Mesenchymal stem cell (in vitro differentiated cells and primary cell): Measurements from ENCODE around the gene ZNF511.

ENCODE experiments used
- DNase-seq: peaks from one replicate; pipeline ENCODE4 v3.0.0-alpha.2; 2013
- H2AFZ ChIP-seq: one replicate; pipeline ENCODE4 v1.6.1; 2013; ENCODE audit warnings: low read depth, mild to moderate bottlenecking, control low read depth, inconsistent platforms, low read length, moderate library complexity
- H2AK5ac ChIP-seq: 2 replicates; pipeline ENCODE4 v1.6.1; 2013; ENCODE audit warnings: low read length, moderate library complexity, mild to moderate bottlenecking, inconsistent platforms; ENCODE audit not compliant: severe bottlenecking
- H2BK120ac ChIP-seq: one replicate; pipeline ENCODE4 v1.6.1; 2013; ENCODE audit warnings: low read depth, mild to moderate bottlenecking, inconsistent platforms, low read length, moderate library complexity
- H2BK12ac ChIP-seq, 2 experiments: one replicate each; pipeline ENCODE4 v1.6.1; 2013; ENCODE audit warnings: inconsistent platforms in 2 of 2, low read length in 2 of 2, mild to moderate bottlenecking in 2 of 2, moderate library complexity in 2 of 2, control low read depth in 1 of 2
- H2BK15ac ChIP-seq: one replicate; pipeline ENCODE4 v1.6.1; 2013; ENCODE audit warnings: mild to moderate bottlenecking, low read depth, inconsistent platforms; ENCODE audit not compliant: poor library complexity, severe bottlenecking
- H2BK5ac ChIP-seq: 2 replicates; pipeline ENCODE4 v1.6.1; 2013; ENCODE audit warnings: low read depth, mild to moderate bottlenecking, low read length, control low read depth, inconsistent platforms; ENCODE audit not compliant: poor library complexity, severe bottlenecking
- H3K14ac ChIP-seq, 2 experiments: one replicate each; pipeline ENCODE4 v1.6.1; 2013; ENCODE audit warnings: inconsistent platforms in 2 of 2, low read length in 2 of 2, control low read depth in 1 of 2, mild to moderate bottlenecking in 1 of 2, moderate library complexity in 1 of 2
- H3K18ac ChIP-seq, 2 experiments: one replicate each; pipeline ENCODE4 v1.6.1; 2013; ENCODE audit warnings: inconsistent platforms in 2 of 2, low read length in 2 of 2, control low read depth in 1 of 2, low read depth in 1 of 2, mild to moderate bottlenecking in 1 of 2
- H3K23ac ChIP-seq, 2 experiments: one replicate each; pipeline ENCODE4 v1.6.1; 2013; ENCODE audit warnings: inconsistent platforms in 2 of 2, low read length in 2 of 2, mild to moderate bottlenecking in 2 of 2, moderate library complexity in 2 of 2, control low read depth in 1 of 2
- H3K27ac ChIP-seq: 2 replicates; pipeline ENCODE4 v1.5.1; 2013; ENCODE audit warnings: mild to moderate bottlenecking, moderate library complexity, low read length, control low read depth, inconsistent platforms; ENCODE audit not compliant: poor library complexity, severe bottlenecking
- H3K27me3 ChIP-seq, 2 experiments: 2 replicates each; pipeline versions ENCODE4 v1.6.1 to v1.7.0; 2013; ENCODE audit warnings: low read length in 2 of 2, mild to moderate bottlenecking in 2 of 2, moderate library complexity in 2 of 2, control low read depth in 1 of 2, inconsistent platforms in 1 of 2; ENCODE audit not compliant: control insufficient read depth in 1 of 2, insufficient read depth in 1 of 2
- H3K36me3 ChIP-seq, 2 experiments: 2 replicates each; pipeline versions ENCODE4 v1.6.1 to v1.7.0; 2013; ENCODE audit warnings: low read length in 2 of 2, control low read depth in 1 of 2, inconsistent platforms in 1 of 2, low read depth in 1 of 2, mild to moderate bottlenecking in 1 of 2; ENCODE audit not compliant: insufficient read depth in 2 of 2, control insufficient read depth in 1 of 2
- H3K4ac ChIP-seq, 2 experiments: one replicate each; pipeline ENCODE4 v1.6.1; 2013; ENCODE audit warnings: inconsistent platforms in 2 of 2, low read length in 2 of 2, mild to moderate bottlenecking in 2 of 2, moderate library complexity in 2 of 2, control low read depth in 1 of 2, low read depth in 1 of 2
- H3K4me1 ChIP-seq: 2 replicates; pipeline ENCODE4 v1.6.1; 2013; ENCODE audit warnings: low read depth, low read length, control low read depth; ENCODE audit not compliant: control insufficient read depth, insufficient read depth
- H3K4me2 ChIP-seq: 2 replicates; pipeline ENCODE4 v1.6.1; 2013; ENCODE audit warnings: low read length, mild to moderate bottlenecking, inconsistent platforms; ENCODE audit not compliant: poor library complexity, severe bottlenecking
- H3K4me3 ChIP-seq, 2 experiments: 2 replicates each; pipeline versions ENCODE4 v1.5.1 to v1.7.0; 2013; ENCODE audit warnings: low read length in 2 of 2, mild to moderate bottlenecking in 2 of 2, control low read depth in 1 of 2, low read depth in 1 of 2; ENCODE audit not compliant: insufficient read depth in 1 of 2
- H3K79me1 ChIP-seq: replicated peaks from 2 replicates; pipeline ENCODE4 v1.6.1; 2013; ENCODE audit warnings: mild to moderate bottlenecking, control low read depth, low read length, inconsistent platforms; ENCODE audit not compliant: poor library complexity, severe bottlenecking
- H3K9ac ChIP-seq: 2 replicates; pipeline ENCODE4 v1.7.0; 2013; ENCODE audit warnings: mild to moderate bottlenecking, low read length, moderate library complexity
- H3K9me3 ChIP-seq: 2 replicates; pipeline ENCODE4 v1.7.0; 2013; ENCODE audit warnings: mild to moderate bottlenecking, low read length; ENCODE audit not compliant: control insufficient read depth
- H4K8ac ChIP-seq: one replicate; pipeline ENCODE4 v1.6.1; 2013; ENCODE audit warnings: inconsistent platforms, mild to moderate bottlenecking, low read length, moderate library complexity
- H4K91ac ChIP-seq: one replicate; pipeline ENCODE4 v1.6.1; 2013; ENCODE audit warnings: mild to moderate bottlenecking, low read length, inconsistent platforms
- WGBS: methylation state at CpG from one replicate; pipeline ENCODE4 v1.1.7; 2013; ENCODE audit warnings: mixed read lengths; 5-methylcytosine and 5-hydroxymethylcytosine counted together

The ZNF511 gene

GRCh38 chr10:133335246-133336117 lies 26.8 kb downstream of the ZNF511 start:
- H2AFZ ChIP-seq, result no peak overlapping the region
- H3K4me2 ChIP-seq, result peak overlapping the region; percentile 59
- no peak overlapping the region for H3K14ac ChIP-seq
- peak overlapping the region in 1 of 2 experiments; percentile 18 for H3K18ac ChIP-seq
- H4K8ac ChIP-seq, result no peak overlapping the region
- H2BK5ac ChIP-seq, result no peak overlapping the region
- H3K23ac ChIP-seq, result peak overlapping the region in 1 of 2 experiments; percentile 36
- H3K79me1 ChIP-seq, result no peaks in the 10 kb centered on the region
- peaks cover 52 to 73% of the 10 kb centered on the region in 2 experiments for H3K27me3 ChIP-seq
- H3K36me3 ChIP-seq, result peaks cover 0 to 5% of the 10 kb centered on the region in 2 experiments
- H2AK5ac ChIP-seq, result no peak overlapping the region
- DNase-seq, result peak; percentile 69
- H3K9ac ChIP-seq, result peak overlapping the region; percentile 77
- peaks cover 21% of the 10 kb centered on the region for H3K4me1 ChIP-seq
- no peak overlapping the region for H2BK12ac ChIP-seq
- no peak overlapping the region for H3K27ac ChIP-seq
- H3K4ac ChIP-seq, result no peak overlapping the region
- H2BK120ac ChIP-seq, result no peak overlapping the region
- H3K4me3 ChIP-seq, result peak overlapping the region; percentile 18 to 68
- 17% methylated on average over 41 of the region's 75 CpGs for WGBS
- H4K91ac ChIP-seq, result no peak overlapping the region
- H2BK15ac ChIP-seq, result peak overlapping the region; percentile 67
- no peaks in the 10 kb centered on the region for H3K9me3 ChIP-seq

GRCh38 chr10:133336118-133336576 lies 27.4 kb downstream of the ZNF511 start:
- H3K4ac ChIP-seq, result no peak overlapping the region
- peaks cover 0 to 5% of the 10 kb centered on the region in 2 experiments for H3K36me3 ChIP-seq
- H3K4me1 ChIP-seq, result peaks cover 21% of the 10 kb centered on the region
- no peak overlapping the region for H2BK15ac ChIP-seq
- no peaks in the 10 kb centered on the region for H3K79me1 ChIP-seq
- no peaks in the 10 kb centered on the region for H3K9me3 ChIP-seq
- no peak overlapping the region for H2BK12ac ChIP-seq
- no peak overlapping the region for H3K23ac ChIP-seq
- no peak overlapping the region for H2AFZ ChIP-seq
- DNase-seq, result no peak
- peak overlapping the region; percentile 46 for H4K91ac ChIP-seq
- no peak overlapping the region for H3K4me2 ChIP-seq
- no peak overlapping the region for H3K4me3 ChIP-seq
- no peak overlapping the region for H4K8ac ChIP-seq
- no peak overlapping the region for H3K14ac ChIP-seq
- no peak overlapping the region for H3K9ac ChIP-seq
- H2AK5ac ChIP-seq, result no peak overlapping the region
- WGBS, result 27% methylated on average over 14 of the region's 41 CpGs
- H3K18ac ChIP-seq, result no peak overlapping the region
- H2BK5ac ChIP-seq, result no peak overlapping the region
- H3K27me3 ChIP-seq, result peaks cover 52 to 73% of the 10 kb centered on the region in 2 experiments
- no peak overlapping the region for H2BK120ac ChIP-seq
- no peak overlapping the region for H3K27ac ChIP-seq

- no peak within 1 kb of the TSS for H2BK12ac ChIP-seq
- no peaks in the 10 kb centered on the region for H3K9me3 ChIP-seq
- peaks cover 0 to 5% of the 10 kb centered on the region in 2 experiments for H3K36me3 ChIP-seq
- H3K9ac ChIP-seq, result no peak within 1 kb of the TSS
- H3K27ac ChIP-seq, result no peak within 1 kb of the TSS
- no peaks in the 10 kb centered on the region for H3K79me1 ChIP-seq
- WGBS, result 67% methylated on average over 61 of the region's 63 CpGs
- H3K27me3 ChIP-seq, result peaks cover 51 to 70% of the 10 kb centered on the region in 2 experiments
- no peak within 1 kb of the TSS for H2AFZ ChIP-seq
- H2AK5ac ChIP-seq, result no peak within 1 kb of the TSS
- H3K18ac ChIP-seq, result no peak within 1 kb of the TSS
- H3K14ac ChIP-seq, result no peak within 1 kb of the TSS
- no peak within 1 kb of the TSS for H3K4ac ChIP-seq
- no peak within 1 kb of the TSS for H4K8ac ChIP-seq
- no peak within 1 kb of the TSS for H2BK120ac ChIP-seq
- peaks cover 21% of the 10 kb centered on the region for H3K4me1 ChIP-seq
- H2BK15ac ChIP-seq, result no peak within 1 kb of the TSS
- H3K23ac ChIP-seq, result no peak within 1 kb of the TSS
- no peak for DNase-seq
- H3K4me3 ChIP-seq, result peak within 1 kb of the TSS; percentile 29 to 68
- H2BK5ac ChIP-seq, result no peak within 1 kb of the TSS
- H4K91ac ChIP-seq, result peak within 1 kb of the TSS; percentile 66
- no peak within 1 kb of the TSS for H3K4me2 ChIP-seq
These were observed 28.1 kb downstream of the ZNF511 start, which contains the start of gene CALY for GRCh38 chr10:133336577-133337369. Gene CALY, minus strand, starts transcription at chr10:133336896. Its CDS starts 7,907 bp downstream, at chr10:133328989.

- no peak overlapping the region for H2BK15ac ChIP-seq
- no peak overlapping the region for H3K4ac ChIP-seq
- no peaks in the 10 kb centered on the region for H3K9me3 ChIP-seq
- H3K79me1 ChIP-seq, result no peaks in the 10 kb centered on the region
- no peak overlapping the region for H3K18ac ChIP-seq
- H2BK5ac ChIP-seq, result no peak overlapping the region
- H3K27ac ChIP-seq, result no peak overlapping the region
- peaks cover 46 to 67% of the 10 kb centered on the region in 2 experiments for H3K27me3 ChIP-seq
- peaks cover 0 to 5% of the 10 kb centered on the region in 2 experiments for H3K36me3 ChIP-seq
- no peak overlapping the region for H4K8ac ChIP-seq
- H3K23ac ChIP-seq, result no peak overlapping the region
- no peak overlapping the region for H3K4me2 ChIP-seq
- no peak overlapping the region for H2AFZ ChIP-seq
- no peak overlapping the region for H3K14ac ChIP-seq
- no peak overlapping the region for H4K91ac ChIP-seq
- peaks cover 21% of the 10 kb centered on the region for H3K4me1 ChIP-seq
- WGBS, result 88% methylated on average over 3 of the region's 3 CpGs
- no peak overlapping the region for H3K4me3 ChIP-seq
- no peak overlapping the region for H2BK12ac ChIP-seq
- no peak for DNase-seq
- H2AK5ac ChIP-seq, result no peak overlapping the region
- H2BK120ac ChIP-seq, result no peak overlapping the region
- no peak overlapping the region for H3K9ac ChIP-seq
These were observed 28.6 kb downstream of the ZNF511 start for GRCh38 chr10:133337370-133337725.
